ENCODE data around the gene GALNT9.
A peak's percentile ranks its signal among the peaks of the same experiment; 100 is the strongest.

Gene GALNT9

GRCh38 chr12:132285991-132286681 lies 43.3 kb downstream of the GALNT9 start:
- H3K4ac ChIP-seq (ENCODE audit: low read length), result no peak overlapping the region
- H3K27me3 ChIP-seq (ENCODE audit: control insufficient read depth in 3 of 3, insufficient read depth in 3 of 3, low read depth in 1 of 3, low read length in 3 of 3), result peaks cover 0 to 61% (median 15%) of the 10 kb centered on the region in 3 experiments
- peak overlapping the region; percentile 12 for H2BK15ac ChIP-seq (ENCODE audit: low read length)
- peak overlapping the region; percentile 22 for H2AFZ ChIP-seq (ENCODE audit: low read length)
- no peak overlapping the region for H3K4me3 ChIP-seq (ENCODE audit: low read length in 2 of 2)
- no peak overlapping the region for H2BK120ac ChIP-seq (ENCODE audit: low read depth, low read length)
- WGBS, 2 donors (ENCODE audit: extremely low coverage in 2 of 2, insufficient read length in 2 of 2, insufficient replicate concordance in 1 of 2), result no CpG with 5 or more reads among the region's 51 CpGs
- no peak overlapping the region for H3K14ac ChIP-seq (ENCODE audit: low read length)
- H3K27ac ChIP-seq (replicated peaks; ENCODE audit: low read length), result no peak overlapping the region
- H3K4me2 ChIP-seq (ENCODE audit: insufficient read depth, low read length, poor library complexity, severe bottlenecking), result no peak overlapping the region
- H2BK12ac ChIP-seq (ENCODE audit: low read length), result peak overlapping the region; percentile 68
- H2AK5ac ChIP-seq (ENCODE audit: low read depth, low read length), result no peak overlapping the region
- H4K8ac ChIP-seq (ENCODE audit: low read depth, low read length), result no peak overlapping the region
- H3K9me3 ChIP-seq (replicated peaks in 1 of 2; ENCODE audit: control insufficient read depth in 2 of 2, insufficient read depth in 1 of 2, low read depth in 1 of 2, low read length in 2 of 2), result peaks cover 0 to 3% of the 10 kb centered on the region in 2 donors
- DNase-seq (ENCODE audit: low spot score), result no peak
- no peak overlapping the region for H4K91ac ChIP-seq (ENCODE audit: low read depth, low read length, poor library complexity)
- H2BK5ac ChIP-seq (ENCODE audit: low read length), result no peak overlapping the region
- H3K4me1 ChIP-seq (ENCODE audit: control insufficient read depth in 2 of 2, insufficient read depth in 1 of 2, low read depth in 1 of 2, low read length in 2 of 2), result peaks cover 0 to 20% of the 10 kb centered on the region in 2 donors
- H3K9ac ChIP-seq (ENCODE audit: low read depth, low read length, poor library complexity), result no peak overlapping the region
- peaks cover 3% of the 10 kb centered on the region for H3K79me1 ChIP-seq (ENCODE audit: low read depth, low read length)
- H3K18ac ChIP-seq (ENCODE audit: low read length), result peak overlapping the region; percentile 50
- peak overlapping the region; percentile 28 for H3K23ac ChIP-seq (ENCODE audit: low read depth, low read length, poor library complexity)
- H3K36me3 ChIP-seq (replicated peaks in 1 of 2; ENCODE audit: control insufficient read depth in 2 of 2, insufficient read depth in 2 of 2, low read length in 2 of 2), result no peaks in the 10 kb centered on the region

DNA sequence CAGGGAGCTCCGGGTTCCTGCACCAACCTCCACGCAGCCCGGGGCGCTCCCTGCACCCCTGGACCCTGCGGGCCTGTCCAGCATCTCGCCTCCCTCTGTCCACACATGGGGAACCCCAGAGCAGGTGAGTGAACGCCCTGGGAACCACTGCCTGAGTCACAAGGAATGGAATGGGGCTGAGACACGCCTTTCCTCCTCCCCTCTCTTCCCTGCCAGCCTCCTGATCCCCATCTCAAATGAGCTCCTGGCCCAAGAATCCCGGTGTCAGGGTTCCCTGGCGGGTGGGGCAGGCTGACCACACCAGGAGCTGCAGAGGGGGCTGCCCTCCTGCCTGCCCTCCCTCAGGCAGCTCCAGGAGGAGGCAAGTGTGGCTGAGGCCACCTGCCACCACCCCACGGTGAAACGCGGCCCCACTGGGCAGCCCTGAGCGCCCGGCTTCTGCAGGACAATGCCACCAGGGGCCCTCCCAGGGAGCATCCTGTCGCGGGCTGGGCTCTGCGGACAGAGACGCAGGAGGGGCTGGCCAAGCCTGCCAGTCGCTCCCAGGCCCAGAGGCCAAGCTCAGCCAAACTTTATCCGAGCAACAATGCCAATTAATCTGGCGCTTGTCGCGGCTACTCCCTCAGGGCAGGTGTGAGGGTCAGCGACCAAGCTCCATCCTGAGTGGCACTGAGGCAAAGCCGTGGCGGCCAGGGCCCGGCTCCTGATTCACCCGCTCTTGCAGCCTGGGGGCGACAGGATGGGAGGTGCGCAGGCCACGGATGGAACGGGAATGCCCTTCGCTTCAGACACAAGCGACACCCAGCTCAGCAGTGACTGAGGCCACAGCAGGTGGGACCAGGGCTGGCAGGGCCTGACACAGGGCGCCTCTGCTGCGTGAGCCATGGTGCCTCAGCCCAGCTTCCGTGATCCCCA lies 44.3 kb downstream of the GALNT9 start:
- Histone ChIP-seq H3K4me1 (ENCODE audit: control insufficient read depth in 2 of 2, insufficient read depth in 1 of 2, low read depth in 1 of 2, low read length in 2 of 2) (peaks cover 0 to 20% of the 10 kb centered on the region in 2 donors), H2BK12ac (ENCODE audit: low read length) (no peak overlapping the region), H4K91ac (ENCODE audit: low read depth, low read length, poor library complexity) (no peak overlapping the region), H3K18ac (ENCODE audit: low read length) (peak overlapping the region; percentile 75), H3K14ac (ENCODE audit: low read length) (peak overlapping the region; percentile 50), H2BK15ac (ENCODE audit: low read length) (peak overlapping the region; percentile 5), H3K9ac (ENCODE audit: low read depth, low read length, poor library complexity) (peak overlapping the region; percentile 38), H3K4me3 (ENCODE audit: low read length in 2 of 2) (peak overlapping the region in 1 of 2 donors; percentile 37), H3K27me3 (ENCODE audit: control insufficient read depth in 3 of 3, insufficient read depth in 3 of 3, low read depth in 1 of 3, low read length in 3 of 3) (peaks cover 0 to 63% (median 15%) of the 10 kb centered on the region in 3 experiments), H3K9me3 (replicated peaks in 1 of 2; ENCODE audit: control insufficient read depth in 2 of 2, insufficient read depth in 1 of 2, low read depth in 1 of 2, low read length in 2 of 2) (peaks cover 0 to 3% of the 10 kb centered on the region in 2 donors), H2BK120ac (ENCODE audit: low read depth, low read length) (no peak overlapping the region), H2BK5ac (ENCODE audit: low read length) (peak overlapping the region; percentile 32), H3K27ac (replicated peaks; ENCODE audit: low read length) (no peak overlapping the region), H4K8ac (ENCODE audit: low read depth, low read length) (no peak overlapping the region), H3K4ac (ENCODE audit: low read length) (no peak overlapping the region), H2AFZ (ENCODE audit: low read length) (no peak overlapping the region), H3K36me3 (replicated peaks in 1 of 2; ENCODE audit: control insufficient read depth in 2 of 2, insufficient read depth in 2 of 2, low read length in 2 of 2) (no peaks in the 10 kb centered on the region), H3K4me2 (ENCODE audit: insufficient read depth, low read length, poor library complexity, severe bottlenecking) (no peak overlapping the region), H2AK5ac (ENCODE audit: low read depth, low read length) (peak overlapping the region; percentile 71), H3K79me1 (ENCODE audit: low read depth, low read length) (peaks cover 3% of the 10 kb centered on the region), H3K23ac (ENCODE audit: low read depth, low read length, poor library complexity) (peak overlapping the region; percentile 31)
- no peak for DNase-seq (ENCODE audit: low spot score)
- no CpG with 5 or more reads among the region's 38 CpGs for WGBS, 2 donors (ENCODE audit: extremely low coverage in 2 of 2, insufficient read length in 2 of 2, insufficient replicate concordance in 1 of 2)

DNA sequence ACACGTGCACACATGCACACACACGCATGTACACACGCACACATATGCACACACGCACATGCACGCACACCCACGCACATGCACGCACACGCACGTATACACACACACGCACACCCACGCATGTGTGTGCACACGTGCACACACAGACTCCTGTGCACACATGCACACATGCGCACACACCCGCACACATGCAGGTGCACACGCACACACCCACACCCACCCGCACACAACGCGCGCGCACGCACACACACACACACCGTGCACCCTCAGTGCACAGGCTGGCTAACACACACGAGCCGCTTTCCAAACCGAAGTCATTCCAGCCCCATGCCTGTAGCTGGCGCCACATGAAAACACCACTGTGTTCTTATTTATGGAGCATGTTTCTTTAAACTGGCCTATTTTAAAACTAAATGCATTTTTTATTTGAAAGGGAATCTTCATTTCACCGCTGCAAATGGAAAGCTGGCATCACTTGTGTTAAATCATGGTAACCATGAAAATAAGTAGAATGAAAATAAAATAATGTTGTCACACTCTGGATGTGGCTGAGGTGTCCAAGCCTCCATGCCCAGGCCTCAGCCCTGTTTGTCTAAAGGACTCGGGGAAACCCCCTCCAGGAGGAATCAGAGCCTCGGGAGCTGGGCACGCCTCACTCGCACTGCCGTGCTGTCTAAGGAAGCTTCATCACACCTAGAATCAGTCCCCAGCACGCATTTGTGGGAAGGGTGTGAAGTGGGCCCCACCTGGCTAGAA lies 45.1 kb downstream of the GALNT9 start:
- no peaks in the 10 kb centered on the region for H3K36me3 ChIP-seq (replicated peaks in 1 of 2; ENCODE audit: control insufficient read depth in 2 of 2, insufficient read depth in 2 of 2, low read length in 2 of 2)
- H4K8ac ChIP-seq (ENCODE audit: low read depth, low read length), result peak overlapping the region; percentile 52
- no peak overlapping the region for H3K4ac ChIP-seq (ENCODE audit: low read length)
- H3K27ac ChIP-seq (replicated peaks; ENCODE audit: low read length), result no peak overlapping the region
- peaks cover 0 to 13% of the 10 kb centered on the region in 2 donors for H3K4me1 ChIP-seq (ENCODE audit: control insufficient read depth in 2 of 2, insufficient read depth in 1 of 2, low read depth in 1 of 2, low read length in 2 of 2)
- peak overlapping the region; percentile 71 for H2AK5ac ChIP-seq (ENCODE audit: low read depth, low read length)
- H3K79me1 ChIP-seq (ENCODE audit: low read depth, low read length), result peaks cover 3% of the 10 kb centered on the region
- peaks cover 0 to 68% (median 15%) of the 10 kb centered on the region in 3 experiments for H3K27me3 ChIP-seq (ENCODE audit: control insufficient read depth in 3 of 3, insufficient read depth in 3 of 3, low read depth in 1 of 3, low read length in 3 of 3)
- no peak for DNase-seq (ENCODE audit: low spot score)
- no peak overlapping the region for H2BK120ac ChIP-seq (ENCODE audit: low read depth, low read length)
- WGBS, 2 donors (ENCODE audit: extremely low coverage in 2 of 2, insufficient read length in 2 of 2, insufficient replicate concordance in 1 of 2), result no CpG with 5 or more reads among the region's 33 CpGs
- H2BK12ac ChIP-seq (ENCODE audit: low read length), result peak overlapping the region; percentile 1
- peak overlapping the region; percentile 91 for H3K14ac ChIP-seq (ENCODE audit: low read length)
- H3K9ac ChIP-seq (ENCODE audit: low read depth, low read length, poor library complexity), result peak overlapping the region; percentile 78
- peak overlapping the region in 1 of 2 donors; percentile 61 for H3K4me3 ChIP-seq (ENCODE audit: low read length in 2 of 2)
- H2BK15ac ChIP-seq (ENCODE audit: low read length), result no peak overlapping the region
- no peak overlapping the region for H3K4me2 ChIP-seq (ENCODE audit: insufficient read depth, low read length, poor library complexity, severe bottlenecking)
- no peak overlapping the region for H2AFZ ChIP-seq (ENCODE audit: low read length)
- no peak overlapping the region for H2BK5ac ChIP-seq (ENCODE audit: low read length)
- H3K23ac ChIP-seq (ENCODE audit: low read depth, low read length, poor library complexity), result peak overlapping the region; percentile 58
- H3K18ac ChIP-seq (ENCODE audit: low read length), result peak overlapping the region; percentile 52
- H4K91ac ChIP-seq (ENCODE audit: low read depth, low read length, poor library complexity), result no peak overlapping the region
- H3K9me3 ChIP-seq (replicated peaks in 1 of 2; ENCODE audit: control insufficient read depth in 2 of 2, insufficient read depth in 1 of 2, low read depth in 1 of 2, low read length in 2 of 2), result no peaks in the 10 kb centered on the region
